Measurements from ENCODE around the gene PTPN2.

DNA sequence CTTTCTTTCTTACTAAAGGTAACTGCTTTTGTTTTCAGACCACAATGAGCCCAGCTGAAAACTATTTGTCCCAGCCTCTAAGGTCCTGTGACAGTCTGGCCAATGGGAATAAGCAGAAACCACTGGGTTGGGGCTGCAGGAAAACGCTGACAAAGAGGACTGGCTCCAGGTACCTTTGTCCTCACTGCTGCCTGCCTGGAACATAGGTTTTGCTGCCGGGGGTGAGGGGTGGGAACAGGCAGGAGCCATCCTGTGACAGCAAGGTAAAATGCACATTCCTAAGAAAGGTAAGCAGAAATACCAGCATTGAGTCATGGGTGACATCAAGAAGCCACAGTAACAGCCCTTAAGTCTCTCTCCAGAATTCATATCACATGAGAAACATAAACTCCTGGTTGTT, 21.6 kb downstream of the PTPN2 start:
- TF ChIP-seq, protein P1, sequence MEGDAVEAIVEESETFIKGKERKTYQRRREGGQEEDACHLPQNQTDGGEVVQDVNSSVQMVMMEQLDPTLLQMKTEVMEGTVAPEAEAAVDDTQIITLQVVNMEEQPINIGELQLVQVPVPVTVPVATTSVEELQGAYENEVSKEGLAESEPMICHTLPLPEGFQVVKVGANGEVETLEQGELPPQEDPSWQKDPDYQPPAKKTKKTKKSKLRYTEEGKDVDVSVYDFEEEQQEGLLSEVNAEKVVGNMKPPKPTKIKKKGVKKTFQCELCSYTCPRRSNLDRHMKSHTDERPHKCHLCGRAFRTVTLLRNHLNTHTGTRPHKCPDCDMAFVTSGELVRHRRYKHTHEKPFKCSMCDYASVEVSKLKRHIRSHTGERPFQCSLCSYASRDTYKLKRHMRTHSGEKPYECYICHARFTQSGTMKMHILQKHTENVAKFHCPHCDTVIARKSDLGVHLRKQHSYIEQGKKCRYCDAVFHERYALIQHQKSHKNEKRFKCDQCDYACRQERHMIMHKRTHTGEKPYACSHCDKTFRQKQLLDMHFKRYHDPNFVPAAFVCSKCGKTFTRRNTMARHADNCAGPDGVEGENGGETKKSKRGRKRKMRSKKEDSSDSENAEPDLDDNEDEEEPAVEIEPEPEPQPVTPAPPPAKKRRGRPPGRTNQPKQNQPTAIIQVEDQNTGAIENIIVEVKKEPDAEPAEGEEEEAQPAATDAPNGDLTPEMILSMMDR (conservative IDR thresholded peaks at IDR 0.05; ENCODE audit: low read depth, low read length) = no peak
- no peak for TF ChIP-seq EZH2 (IDR thresholded peaks at IDR 0.05; ENCODE audit: borderline replicate concordance, low read depth, low read length, poor library complexity, severe bottlenecking)

Measured in A673 (cell line).